ENCODE results near the gene MTUS2.

MTUS2 gene

GRCh38 chr13:29099781-29100406, 279.8 kb downstream of the MTUS2 start:
- H3K9me3 ChIP-seq: no peaks in the 10 kb centered on the region
- no peaks in the 10 kb centered on the region for H3K4me1 ChIP-seq
- no peaks in the 10 kb centered on the region for H3K36me3 ChIP-seq
- peaks cover 9% of the 10 kb centered on the region for H3K27me3 ChIP-seq
- no peak overlapping the region for H3K4me3 ChIP-seq (ENCODE audit: low read depth, low read length)
- DNase-seq: no peak
- TF ChIP-seq, protein P1, sequence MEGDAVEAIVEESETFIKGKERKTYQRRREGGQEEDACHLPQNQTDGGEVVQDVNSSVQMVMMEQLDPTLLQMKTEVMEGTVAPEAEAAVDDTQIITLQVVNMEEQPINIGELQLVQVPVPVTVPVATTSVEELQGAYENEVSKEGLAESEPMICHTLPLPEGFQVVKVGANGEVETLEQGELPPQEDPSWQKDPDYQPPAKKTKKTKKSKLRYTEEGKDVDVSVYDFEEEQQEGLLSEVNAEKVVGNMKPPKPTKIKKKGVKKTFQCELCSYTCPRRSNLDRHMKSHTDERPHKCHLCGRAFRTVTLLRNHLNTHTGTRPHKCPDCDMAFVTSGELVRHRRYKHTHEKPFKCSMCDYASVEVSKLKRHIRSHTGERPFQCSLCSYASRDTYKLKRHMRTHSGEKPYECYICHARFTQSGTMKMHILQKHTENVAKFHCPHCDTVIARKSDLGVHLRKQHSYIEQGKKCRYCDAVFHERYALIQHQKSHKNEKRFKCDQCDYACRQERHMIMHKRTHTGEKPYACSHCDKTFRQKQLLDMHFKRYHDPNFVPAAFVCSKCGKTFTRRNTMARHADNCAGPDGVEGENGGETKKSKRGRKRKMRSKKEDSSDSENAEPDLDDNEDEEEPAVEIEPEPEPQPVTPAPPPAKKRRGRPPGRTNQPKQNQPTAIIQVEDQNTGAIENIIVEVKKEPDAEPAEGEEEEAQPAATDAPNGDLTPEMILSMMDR (IDR thresholded peaks at IDR 0.05; ENCODE audit: low read depth, low read length): no peak

GRCh38 chr13:29100758-29101157, 280.6 kb downstream of the MTUS2 start:
- no peak for DNase-seq
- Histone ChIP-seq H3K4me3 (ENCODE audit: low read depth, low read length) (no peak overlapping the region), H3K9me3 (no peaks in the 10 kb centered on the region), H3K4me1 (no peaks in the 10 kb centered on the region), H3K27me3 (peaks cover 11% of the 10 kb centered on the region), H3K36me3 (no peaks in the 10 kb centered on the region)
- TF ChIP-seq, protein P1 (IDR thresholded peaks at IDR 0.05; ENCODE audit: low read depth, low read length): no peak

DNA sequence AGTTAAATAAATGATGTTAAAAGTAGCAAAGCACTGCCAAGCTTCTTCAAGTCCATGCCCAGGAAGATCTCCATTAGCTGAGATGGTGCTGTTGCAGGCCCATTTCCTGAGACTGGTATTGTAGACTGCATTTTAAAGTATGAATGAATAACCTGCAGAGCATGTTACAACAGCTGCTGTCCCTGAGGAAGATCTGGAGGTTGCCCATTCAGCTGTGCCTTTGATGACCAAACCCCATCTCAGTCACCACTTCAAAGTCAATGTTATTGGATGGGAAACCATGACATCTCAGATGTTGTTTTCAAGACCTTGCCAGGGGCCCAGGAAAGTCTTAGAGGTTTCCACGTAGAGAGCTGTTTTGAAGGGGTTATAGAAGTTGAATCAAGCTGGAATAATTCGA, 281.3 kb downstream of the MTUS2 start:
- Histone ChIP-seq H3K9me3 (no peaks in the 10 kb centered on the region), H3K4me3 (ENCODE audit: low read depth, low read length) (no peak overlapping the region), H3K36me3 (no peaks in the 10 kb centered on the region), H3K4me1 (no peaks in the 10 kb centered on the region), H3K27me3 (peaks cover 11% of the 10 kb centered on the region)
- no peak for DNase-seq
- TF ChIP-seq, protein P1 (IDR thresholded peaks at IDR 0.05; ENCODE audit: low read depth, low read length): no peak

DNA sequence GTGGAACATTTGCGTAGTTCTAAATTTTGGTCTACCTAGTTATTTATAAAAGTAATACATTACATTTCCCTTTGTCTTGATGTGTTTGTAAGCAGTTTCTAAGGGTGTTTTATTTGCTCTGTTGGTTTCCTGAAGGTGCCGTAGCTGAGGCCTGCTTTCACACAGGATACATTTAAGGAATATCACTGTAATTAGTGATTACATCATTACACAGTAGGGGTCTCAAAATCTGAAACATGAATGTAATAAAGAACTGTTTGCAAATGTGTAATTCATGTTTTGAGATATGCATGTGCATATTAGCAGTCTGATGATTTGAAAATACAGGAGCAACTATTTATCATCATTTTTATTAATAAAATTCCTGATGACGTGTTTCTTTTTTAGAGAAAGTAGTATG, 281.8 kb downstream of the MTUS2 start:
- Histone ChIP-seq H3K27me3 (peaks cover 11% of the 10 kb centered on the region), H3K4me3 (ENCODE audit: low read depth, low read length) (no peak overlapping the region), H3K4me1 (no peaks in the 10 kb centered on the region), H3K9me3 (no peaks in the 10 kb centered on the region), H3K36me3 (no peaks in the 10 kb centered on the region)
- no peak for DNase-seq
- TF ChIP-seq, protein P1 (IDR thresholded peaks at IDR 0.05; ENCODE audit: low read depth, low read length): no peak

- Histone ChIP-seq H3K4me3 (ENCODE audit: low read depth, low read length) (no peak overlapping the region), H3K9me3 (no peaks in the 10 kb centered on the region), H3K27me3 (peaks cover 11% of the 10 kb centered on the region), H3K4me1 (no peaks in the 10 kb centered on the region), H3K36me3 (no peaks in the 10 kb centered on the region)
- TF ChIP-seq, protein P1 (IDR thresholded peaks at IDR 0.05; ENCODE audit: low read depth, low read length): no peak
- DNase-seq: no peak
Observed at GRCh38 chr13:29103065-29103800, 283.1 kb downstream of the MTUS2 start.

DNA sequence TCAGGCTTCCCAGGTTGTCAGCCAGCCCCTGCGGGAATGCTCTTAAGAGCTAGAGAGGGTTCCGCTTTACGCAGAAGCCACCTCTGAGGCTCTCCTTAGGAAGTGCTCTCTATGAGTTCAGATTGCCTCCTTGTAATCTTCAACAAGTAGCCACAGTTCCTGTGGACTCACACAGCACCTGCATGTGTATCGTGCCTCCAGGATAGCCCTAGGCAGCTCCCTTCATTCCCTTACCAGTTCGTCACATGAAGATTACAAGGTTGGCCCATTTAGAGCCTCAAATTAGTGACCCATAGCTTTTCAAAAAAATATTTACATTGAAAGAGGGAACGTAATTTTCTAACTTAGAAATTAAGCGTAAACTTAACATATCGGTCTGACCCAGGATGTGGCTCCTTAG, 284.3 kb downstream of the MTUS2 start:
- Histone ChIP-seq H3K27me3 (peaks cover 11% of the 10 kb centered on the region), H3K36me3 (no peaks in the 10 kb centered on the region), H3K4me3 (ENCODE audit: low read depth, low read length) (no peak overlapping the region), H3K4me1 (no peaks in the 10 kb centered on the region), H3K9me3 (no peaks in the 10 kb centered on the region)
- no peak for DNase-seq
- TF ChIP-seq, protein P1 (IDR thresholded peaks at IDR 0.05; ENCODE audit: low read depth, low read length): no peak

All from BE2C (cell line).